Stimulated activated CD4-positive, alpha-beta T cell treated with anti-CD3 and anti-CD28 coated beads, Interleukin-15, amount 100 ng/mL, for 48 hours (primary cell): ENCODE results near the gene PLEKHG4B.
"Not testable (repeated sequence)": the region's sequence is repeated elsewhere in the genome, so short reads cannot be mapped to it uniquely, and the experiment has no call there.

Experiments
- DNase-seq, 2 donors: peaks; one replicate each; pipeline ENCODE4 v3.0.0-alpha.2; 2020; ENCODE audit warnings: low read depth in 2 of 2

The PLEKHG4B gene

GRCh38 chr5:91556-92263 lies at the start of gene PLEKHG4B:
Gene PLEKHG4B, plus strand, starts transcription at chr5:92168. Its CDS starts 64 bp downstream, at chr5:92232.
- no peak for DNase-seq

DNA sequence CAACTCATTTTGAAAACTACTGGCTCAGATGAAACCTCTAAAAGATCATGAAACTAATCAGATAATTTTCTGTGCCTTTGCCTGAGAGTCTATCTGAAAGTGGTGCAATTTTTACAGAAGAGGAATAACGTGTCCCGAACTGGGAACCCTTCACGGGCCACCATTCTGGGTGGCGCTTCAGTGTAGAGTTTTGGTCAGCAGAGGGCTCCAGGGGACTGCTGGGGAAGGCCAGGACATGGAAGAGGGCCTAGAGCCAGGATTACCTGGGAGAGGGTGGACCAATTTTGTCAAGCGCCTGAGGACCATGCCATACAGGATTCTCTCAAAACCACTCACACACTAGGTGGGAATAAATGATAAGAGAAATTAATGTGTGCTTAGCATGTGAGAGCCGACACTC lies 49.7 kb upstream of the PLEKHG4B start:
- DNase-seq = no peak

DNA sequence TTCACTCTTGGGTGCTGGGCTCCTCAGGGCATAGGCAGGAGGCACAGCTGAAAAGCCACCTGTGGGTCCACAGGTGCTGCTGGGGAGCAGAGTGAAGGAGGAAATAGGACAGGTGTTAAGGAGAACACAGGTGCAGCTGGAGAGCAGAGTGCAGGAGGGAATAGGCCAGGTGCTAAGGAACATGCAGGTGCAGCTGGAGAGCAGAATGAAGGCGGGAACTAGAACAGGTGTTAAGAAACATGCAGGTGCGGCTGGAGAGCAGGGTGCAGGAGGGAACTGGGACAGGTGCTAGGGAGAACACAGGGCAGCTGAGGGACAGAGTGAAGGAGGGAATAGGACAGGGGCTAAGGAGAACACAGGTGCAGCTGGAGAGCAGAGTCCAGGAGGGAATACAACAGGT lies 43.8 kb upstream of the PLEKHG4B start:
- no peak for DNase-seq

GRCh38 chr5:49530-49929 lies 42.4 kb upstream of the PLEKHG4B start:
- not testable (repeated sequence) for DNase-seq

GRCh38 chr5:49953-50544 lies 41.9 kb upstream of the PLEKHG4B start:
- DNase-seq = no peak

GRCh38 chr5:50724-51499 lies 41.1 kb upstream of the PLEKHG4B start:
- DNase-seq = no peak

DNA sequence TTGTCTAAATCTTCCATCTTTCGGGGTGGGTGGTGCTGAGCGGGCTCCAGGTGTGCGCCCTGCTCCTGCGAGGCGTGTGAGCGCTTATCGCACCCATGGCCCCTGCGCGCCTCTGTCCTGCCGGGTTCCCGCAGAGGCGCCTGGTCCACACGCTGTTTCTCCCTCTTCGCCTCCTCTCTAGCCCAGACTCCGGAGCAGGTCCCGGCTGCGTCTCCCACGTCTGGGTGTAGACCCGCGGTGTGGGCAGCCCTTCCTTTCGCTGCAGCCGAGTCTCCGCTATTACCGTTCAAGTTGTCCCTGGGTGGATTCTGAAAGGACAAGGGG lies 40.5 kb upstream of the PLEKHG4B start:
- DNase-seq = no peak

- DNase-seq = peak in 1 of 2 donors; percentile 46
Observed at GRCh38 chr5:53381-54174, 38.4 kb upstream of the PLEKHG4B start.

DNA sequence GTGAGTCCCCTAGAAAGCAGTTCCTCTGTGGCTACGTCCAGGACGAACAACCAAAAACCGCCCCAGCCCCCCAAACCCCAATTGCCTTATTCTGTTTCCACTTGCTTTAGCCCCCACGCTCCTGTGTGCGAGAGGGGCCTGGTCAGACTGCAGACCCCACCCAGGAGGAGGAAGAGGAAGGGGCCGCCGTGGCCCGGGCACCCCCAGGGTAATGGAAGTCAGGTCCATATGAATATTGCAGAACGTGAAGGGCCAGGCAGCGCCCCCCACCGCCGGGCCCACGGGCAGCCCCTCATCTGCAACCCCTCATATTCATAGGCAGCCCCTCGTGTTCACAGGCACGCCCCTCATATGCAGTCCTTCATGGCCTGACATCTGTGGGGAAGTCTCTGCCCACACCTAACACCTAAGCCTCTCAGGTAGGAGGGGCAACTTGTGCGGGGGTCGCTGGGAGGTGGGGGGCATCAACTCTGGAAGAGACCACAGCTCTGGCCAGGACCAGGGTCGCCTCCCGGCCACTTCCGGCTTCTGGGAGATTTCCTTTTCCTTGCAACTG lies 37.7 kb upstream of the PLEKHG4B start:
- no peak for DNase-seq

GRCh38 chr5:54876-55569 lies 36.9 kb upstream of the PLEKHG4B start:
- DNase-seq = no peak

- no peak for DNase-seq
Observed at GRCh38 chr5:56561-57290, 35.2 kb upstream of the PLEKHG4B start.

- not testable (repeated sequence) for DNase-seq
Observed at GRCh38 chr5:60250-60649, 31.7 kb upstream of the PLEKHG4B start.

GRCh38 chr5:70440-70839 lies 21.5 kb upstream of the PLEKHG4B start:
- DNase-seq = no peak

DNA sequence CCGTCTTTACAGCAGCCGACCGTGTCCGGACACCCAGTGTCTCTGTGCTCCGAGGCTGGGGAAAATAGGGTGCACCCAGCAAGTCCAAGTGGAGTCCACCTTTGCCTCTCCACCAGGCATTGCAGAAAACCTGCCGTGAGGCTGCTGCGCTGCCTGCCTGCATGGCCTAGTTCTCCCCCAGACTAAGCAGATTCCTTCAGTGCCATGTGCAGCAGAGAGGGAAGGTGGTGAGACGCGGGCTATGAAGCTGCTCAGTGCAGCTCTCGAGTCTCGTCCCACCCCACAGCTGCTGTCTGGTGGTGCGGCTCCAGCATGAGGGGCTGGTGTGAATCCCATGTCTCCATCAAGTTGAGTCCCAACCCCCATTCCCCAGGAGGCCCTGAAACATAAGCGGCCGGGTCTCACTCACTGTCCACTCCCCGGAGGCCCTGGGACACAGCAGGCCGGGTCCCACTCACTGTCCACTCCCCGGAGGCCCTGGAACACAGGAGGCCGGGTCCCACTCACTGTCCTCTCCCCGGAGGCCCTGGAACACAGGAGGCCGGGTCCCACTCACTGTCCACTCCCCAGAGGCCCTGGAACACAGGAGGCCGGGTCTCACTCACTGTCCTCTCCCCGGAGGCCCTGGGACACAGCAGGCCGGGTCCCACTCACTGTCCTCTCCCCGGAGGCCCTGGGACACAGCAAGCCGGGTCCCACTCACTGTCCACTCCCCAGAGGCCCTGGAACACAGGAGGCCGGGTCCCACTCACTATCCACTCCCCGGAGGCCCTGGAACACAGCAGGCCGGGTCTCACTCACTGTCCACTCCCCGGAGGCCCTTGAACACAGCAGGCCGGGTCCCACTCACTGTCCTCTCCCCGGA lies 19.4 kb upstream of the PLEKHG4B start:
- DNase-seq = not testable (repeated sequence)

DNA sequence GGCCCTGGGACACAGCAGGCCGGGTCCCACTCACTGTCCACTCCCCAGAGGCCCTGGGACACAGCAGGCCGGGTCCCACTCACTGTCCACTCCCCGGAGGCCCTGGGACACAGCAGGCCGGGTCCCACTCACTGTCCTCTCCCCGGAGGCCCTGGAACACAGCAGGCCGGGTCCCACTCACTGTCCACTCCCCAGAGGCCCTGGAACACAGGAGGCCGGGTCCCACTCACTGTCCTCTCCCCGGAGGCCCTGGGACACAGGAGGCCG lies 18.9 kb upstream of the PLEKHG4B start:
- not testable (repeated sequence) for DNase-seq

DNA sequence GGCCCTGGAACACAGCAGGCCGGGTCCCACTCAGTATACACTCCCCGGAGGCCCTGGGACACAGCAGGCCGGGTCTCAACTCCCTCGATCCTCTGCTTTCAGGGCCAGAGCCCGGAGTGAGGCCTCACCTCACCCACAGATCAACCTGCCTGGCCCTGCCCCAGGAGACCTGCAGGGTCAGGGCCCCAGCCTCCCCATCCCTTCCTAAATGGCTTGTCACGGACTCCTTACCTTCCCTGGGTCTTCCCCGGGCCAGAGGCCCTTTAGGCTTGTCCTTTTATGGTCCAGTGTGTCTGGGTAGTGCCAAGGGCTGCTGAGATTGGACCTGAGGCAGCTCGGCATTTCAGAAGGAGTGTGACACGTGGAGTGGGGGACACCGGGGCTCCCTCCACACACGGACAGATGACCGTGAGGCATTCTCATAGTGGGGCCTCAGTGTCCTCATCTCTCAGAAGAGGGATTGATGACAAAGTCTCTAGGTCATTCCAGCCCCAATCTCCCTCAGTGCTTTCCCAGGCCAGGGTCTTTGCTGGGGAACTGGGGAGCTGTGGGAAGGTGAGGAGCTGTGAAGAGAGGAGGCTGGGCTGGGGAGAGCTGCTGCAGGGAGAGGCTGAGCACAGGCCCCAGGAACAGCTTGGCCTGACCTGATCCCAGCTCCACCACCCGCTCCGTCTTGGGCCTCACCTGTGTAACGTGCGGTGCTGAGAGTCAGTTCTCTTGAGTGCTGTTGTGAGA lies 18.0 kb upstream of the PLEKHG4B start:
- no peak for DNase-seq

DNA sequence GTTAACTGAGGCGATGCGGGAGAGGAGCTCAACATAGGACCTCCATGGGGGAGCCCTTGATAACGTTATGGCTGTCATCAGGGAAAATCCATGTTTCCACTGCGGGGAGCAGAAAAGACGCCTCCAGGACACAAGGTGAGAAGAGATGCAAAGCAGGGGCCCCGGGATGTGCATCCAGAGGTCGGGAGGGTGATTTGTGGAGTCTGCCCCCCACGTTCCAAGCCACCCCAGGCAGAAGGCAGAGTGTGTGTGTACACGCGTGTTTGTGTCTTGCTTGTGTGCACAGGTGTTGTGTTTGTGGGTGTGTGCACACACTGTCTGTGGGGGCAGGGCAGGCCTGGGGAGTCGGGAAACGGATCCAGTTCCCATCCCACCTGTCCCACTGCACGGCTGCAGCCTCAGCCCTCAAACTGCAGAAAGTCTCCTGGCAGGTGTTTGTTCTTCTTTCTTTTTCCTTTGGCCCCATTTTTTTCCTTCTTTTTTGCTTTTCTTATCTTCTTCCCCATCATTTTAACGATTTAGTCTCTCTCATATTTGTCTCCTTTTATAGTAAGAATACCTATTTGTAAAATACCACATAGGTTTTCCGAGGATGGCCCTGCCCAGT lies 17.4 kb upstream of the PLEKHG4B start:
- no peak for DNase-seq
